ENCODE results near the gene ZMYND12. TPM values are rescaled to one million over a fixed set of nuclear protein-coding genes. Genes with fewer than 3 reads are reported as not detected.
"Not testable (repeated sequence)": the region's sequence is repeated elsewhere in the genome, so short reads cannot be mapped to it uniquely, and the experiment has no call there.

The ZMYND12 gene, protein sequence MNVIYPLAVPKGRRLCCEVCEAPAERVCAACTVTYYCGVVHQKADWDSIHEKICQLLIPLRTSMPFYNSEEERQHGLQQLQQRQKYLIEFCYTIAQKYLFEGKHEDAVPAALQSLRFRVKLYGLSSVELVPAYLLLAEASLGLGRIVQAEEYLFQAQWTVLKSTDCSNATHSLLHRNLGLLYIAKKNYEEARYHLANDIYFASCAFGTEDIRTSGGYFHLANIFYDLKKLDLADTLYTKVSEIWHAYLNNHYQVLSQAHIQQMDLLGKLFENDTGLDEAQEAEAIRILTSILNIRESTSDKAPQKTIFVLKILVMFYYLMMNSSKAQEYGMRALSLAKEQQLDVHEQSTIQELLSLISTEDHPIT
- 1 to 10 TPM; 1.3 to 6.1 TPM for total RNA-seq
- 1 to 10 TPM; 1.7 to 3.1 TPM for polyA plus RNA-seq (ENCODE audit: insufficient read length in 2 of 2)
- long read RNA-seq, donor 1, partial matches to known transcripts, result 0 of 1 reads
- long read RNA-seq, donor 1, other reads (novel, unspliced or antisense), result 0 of 1 reads
- long read RNA-seq, donor 2, partial matches to known transcripts, result 0 of 1 reads
- long read RNA-seq, donor 2, other reads (novel, unspliced or antisense), result 0 of 1 reads
- long read RNA-seq, donor 3, result 0 reads
- long read RNA-seq, donor 4, result 0 reads

DNA sequence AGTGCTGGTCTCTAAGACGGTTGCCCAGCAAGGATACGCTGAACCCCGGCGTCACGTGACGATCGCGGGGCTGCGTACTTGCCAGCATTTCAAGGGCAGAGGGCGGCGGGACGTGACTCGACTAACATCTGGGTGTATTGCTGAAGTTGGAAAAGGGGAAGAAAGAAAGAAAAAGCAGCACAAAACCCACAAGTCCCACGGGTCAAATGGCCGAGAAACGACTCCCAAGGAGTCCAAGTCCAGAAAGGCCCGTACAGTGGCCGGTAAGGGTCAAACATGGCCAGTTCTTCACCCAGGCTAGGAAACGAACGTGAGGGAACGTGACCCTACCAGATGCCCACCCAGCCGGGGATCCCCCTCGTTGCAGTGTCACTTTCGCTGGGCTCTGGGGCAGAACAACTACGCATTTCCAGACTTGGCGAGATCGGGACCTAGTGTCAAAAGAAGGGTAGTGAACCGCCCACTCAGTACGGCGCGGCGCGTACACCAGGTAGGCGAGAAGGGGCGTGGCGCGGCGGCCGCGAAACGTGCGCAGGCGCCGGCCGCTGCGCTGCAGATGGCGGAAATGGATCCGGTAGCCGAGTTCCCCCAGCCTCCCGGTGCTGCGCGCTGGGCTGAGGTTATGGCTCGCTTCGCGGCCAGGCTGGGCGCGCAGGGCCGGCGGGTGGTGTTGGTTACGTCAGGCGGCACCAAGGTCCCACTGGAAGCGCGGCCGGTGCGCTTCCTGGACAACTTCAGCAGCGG, at the start of gene ZMYND12, which contains the start of gene PPCS:
Gene ZMYND12, minus strand, starts transcription at position 13 of the 744 bp plus-strand sequence. CDS start 25 bp downstream, outside the sequence.
Gene PPCS, plus strand, starts transcription at position 534 of the 744 bp plus-strand sequence. Its CDS starts 23 bp downstream, at position 557.
- Histone ChIP-seq H3K4me3 (ENCODE audit: low read depth, low read length) (peak within 1 kb of the TSS; percentile 84), H3K27ac (ENCODE audit: low read depth, low read length) (peak within 1 kb of the TSS; percentile 90), H3K9me3 (ENCODE audit: control insufficient read depth, insufficient read depth, low read length) (no peaks in the 10 kb centered on the region), H3K27me3 (ENCODE audit: control insufficient read depth, insufficient read depth, low read length) (no peaks in the 10 kb centered on the region), H3K4me1 (ENCODE audit: control insufficient read depth, insufficient read depth, low read length) (peaks cover 20% of the 10 kb centered on the region), H3K36me3 (ENCODE audit: control insufficient read depth, insufficient read depth, low read length) (peaks cover 3% of the 10 kb centered on the region)
- DNase-seq (ENCODE audit: low read depth in 4 of 6, low spot score in 6 of 6), result peak; percentile 79 to 95 (median 92)
- under 1% methylated on average over 64 of the region's 66 CpGs for WGBS (ENCODE audit: insufficient coverage)

DNA sequence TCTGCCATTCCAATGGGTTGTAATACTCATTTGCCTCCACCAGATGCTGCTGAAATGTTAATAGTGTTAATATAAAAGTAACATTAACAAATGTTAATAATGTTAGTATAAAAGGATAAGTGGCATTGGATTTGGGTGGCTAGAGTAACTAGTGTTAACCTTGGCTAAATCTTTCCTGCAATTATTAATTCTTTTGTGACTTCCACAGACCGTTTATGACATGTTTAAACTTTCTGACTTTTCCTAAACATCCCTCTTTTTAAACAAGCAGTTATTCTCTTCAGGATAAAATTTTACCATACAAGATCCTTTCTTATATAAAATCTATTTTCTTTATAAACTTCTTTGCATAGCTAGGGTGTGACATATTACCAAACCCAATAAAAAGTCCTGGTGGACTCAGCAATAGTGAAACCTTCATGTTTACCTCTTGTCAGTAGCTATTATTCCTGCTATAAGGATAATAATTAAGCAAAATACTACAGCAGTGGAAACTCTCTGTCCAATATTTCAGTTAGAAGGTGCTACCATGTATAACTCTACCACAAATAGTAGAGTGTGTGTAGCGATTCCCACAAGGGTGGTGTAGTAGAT, 48.8 kb upstream of the ZMYND12 start:
- peaks cover 10% of the 10 kb centered on the region for H3K36me3 ChIP-seq (ENCODE audit: control insufficient read depth, insufficient read depth, low read length)
- peaks cover 12% of the 10 kb centered on the region for H3K9me3 ChIP-seq (ENCODE audit: control insufficient read depth, insufficient read depth, low read length)
- no CpG with 5 or more reads among the region's 2 CpGs for WGBS (ENCODE audit: insufficient coverage)
- DNase-seq (ENCODE audit: low read depth in 4 of 6, low spot score in 6 of 6), result no peak
- no peak overlapping the region for H3K4me3 ChIP-seq (ENCODE audit: low read depth, low read length)
- no peaks in the 10 kb centered on the region for H3K4me1 ChIP-seq (ENCODE audit: control insufficient read depth, insufficient read depth, low read length)
- no peaks in the 10 kb centered on the region for H3K27me3 ChIP-seq (ENCODE audit: control insufficient read depth, insufficient read depth, low read length)
- no peak overlapping the region for H3K27ac ChIP-seq (ENCODE audit: low read depth, low read length)

DNA sequence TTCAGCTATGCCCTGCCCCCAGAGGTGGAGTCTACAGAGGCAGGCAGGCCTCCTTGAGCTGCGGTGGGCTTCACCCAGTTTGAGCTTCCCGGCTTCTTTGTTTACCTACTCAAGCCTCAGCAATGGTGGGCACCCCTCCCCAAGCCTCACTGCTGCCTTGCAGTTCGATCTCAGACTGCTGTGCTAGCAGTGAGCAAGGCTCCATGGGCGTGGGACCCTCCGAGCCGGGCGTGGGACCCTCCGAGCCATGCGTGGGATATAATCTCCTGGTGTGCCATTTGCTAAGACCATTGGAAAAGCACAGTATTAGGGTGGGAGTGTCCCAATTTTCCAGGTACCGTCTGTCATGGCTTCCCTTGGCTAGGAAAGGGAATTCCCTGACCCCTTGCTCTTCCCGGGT, 46.2 kb upstream of the ZMYND12 start:
- H3K27me3 ChIP-seq (ENCODE audit: control insufficient read depth, insufficient read depth, low read length); DNase-seq (ENCODE audit: low read depth in 4 of 6, low spot score in 6 of 6); H3K27ac ChIP-seq (ENCODE audit: low read depth, low read length); H3K4me1 ChIP-seq (ENCODE audit: control insufficient read depth, insufficient read depth, low read length); H3K9me3 ChIP-seq (ENCODE audit: control insufficient read depth, insufficient read depth, low read length); H3K4me3 ChIP-seq (ENCODE audit: low read depth, low read length): not testable (repeated sequence)
- WGBS (ENCODE audit: insufficient coverage), result 93% methylated on average over 11 of the region's 11 CpGs
- peaks cover 13% of the 10 kb centered on the region for H3K36me3 ChIP-seq (ENCODE audit: control insufficient read depth, insufficient read depth, low read length)

DNA sequence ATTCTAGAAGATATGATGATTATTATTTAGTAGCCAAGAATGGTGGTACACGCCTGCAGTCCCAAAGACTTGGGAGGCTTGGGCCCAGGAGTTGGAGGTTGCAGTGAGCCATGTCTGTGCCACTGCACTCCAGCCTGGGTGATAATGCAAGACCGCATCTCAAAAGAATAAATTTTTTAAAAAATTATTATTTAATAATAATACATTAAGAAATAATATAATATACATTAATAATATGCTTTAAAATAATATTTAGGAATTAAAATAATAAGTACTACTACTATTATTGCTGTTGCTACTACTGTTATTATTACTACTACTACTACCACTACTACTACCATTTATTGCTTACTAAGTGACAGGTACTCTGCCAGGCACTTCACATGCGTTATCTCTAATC, 34.4 kb upstream of the ZMYND12 start:
- Histone ChIP-seq H3K4me1 (ENCODE audit: control insufficient read depth, insufficient read depth, low read length) (no peaks in the 10 kb centered on the region), H3K27me3 (ENCODE audit: control insufficient read depth, insufficient read depth, low read length) (no peaks in the 10 kb centered on the region), H3K4me3 (ENCODE audit: low read depth, low read length) (no peak overlapping the region), H3K27ac (ENCODE audit: low read depth, low read length) (no peak overlapping the region), H3K9me3 (ENCODE audit: control insufficient read depth, insufficient read depth, low read length) (no peaks in the 10 kb centered on the region), H3K36me3 (ENCODE audit: control insufficient read depth, insufficient read depth, low read length) (no peaks in the 10 kb centered on the region)
- 80% methylated on average over 1 of the region's 3 CpGs for WGBS (ENCODE audit: insufficient coverage)
- DNase-seq (ENCODE audit: low read depth in 4 of 6, low spot score in 6 of 6), result no peak

DNA sequence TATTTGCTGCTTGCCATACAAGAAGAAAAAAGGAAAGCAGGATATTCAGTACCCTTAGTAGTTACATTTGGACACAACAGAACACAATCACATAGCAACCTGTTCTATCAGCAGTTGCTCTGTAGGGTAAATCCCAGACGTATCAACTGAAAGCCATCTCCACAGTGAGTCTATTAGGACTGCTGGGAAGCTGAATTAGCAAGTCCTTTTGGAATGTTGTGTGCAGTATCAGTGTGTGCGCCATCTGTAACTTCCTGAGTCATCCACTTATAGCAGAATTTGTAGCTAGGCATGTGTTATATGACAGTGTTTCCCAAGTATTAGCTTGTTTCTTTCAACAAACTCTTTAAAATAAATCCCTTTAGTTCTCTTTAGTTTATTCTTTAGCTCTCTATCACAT, 28.6 kb upstream of the ZMYND12 start:
- Histone ChIP-seq H3K9me3 (ENCODE audit: control insufficient read depth, insufficient read depth, low read length) (no peaks in the 10 kb centered on the region), H3K36me3 (ENCODE audit: control insufficient read depth, insufficient read depth, low read length) (peaks cover 10% of the 10 kb centered on the region), H3K4me1 (ENCODE audit: control insufficient read depth, insufficient read depth, low read length) (no peaks in the 10 kb centered on the region), H3K4me3 (ENCODE audit: low read depth, low read length) (no peak overlapping the region), H3K27me3 (ENCODE audit: control insufficient read depth, insufficient read depth, low read length) (no peaks in the 10 kb centered on the region), H3K27ac (ENCODE audit: low read depth, low read length) (no peak overlapping the region)
- DNase-seq (ENCODE audit: low read depth in 4 of 6, low spot score in 6 of 6), result peak in 1 of 6 donors; percentile 31
- WGBS (ENCODE audit: insufficient coverage), result no CpG with 5 or more reads among the region's 2 CpGs

DNA sequence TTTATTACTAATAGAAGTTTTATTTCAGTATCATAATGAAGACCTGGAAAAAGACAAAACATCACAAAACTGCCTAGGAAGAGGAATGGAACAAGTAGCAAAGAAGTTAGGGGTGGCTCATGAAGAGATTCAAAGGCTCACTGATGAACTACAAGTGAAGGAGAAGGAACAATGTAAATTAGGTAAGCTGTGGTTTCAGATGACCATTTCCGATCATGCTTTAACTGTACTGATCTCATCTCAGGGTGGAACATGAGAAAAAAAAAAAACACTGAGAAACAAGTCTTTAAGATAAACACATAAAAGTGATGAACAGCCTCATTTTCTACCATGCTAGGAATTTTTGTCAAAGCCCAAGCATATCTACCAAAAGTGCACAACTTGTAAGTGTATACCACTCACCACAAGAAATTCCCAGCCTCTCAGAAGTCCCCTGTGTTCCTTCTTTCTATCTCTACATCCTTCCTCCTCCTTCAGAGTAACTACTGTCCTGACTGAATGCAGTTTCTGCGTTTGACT, 26.9 kb upstream of the ZMYND12 start:
- no peaks in the 10 kb centered on the region for H3K27me3 ChIP-seq (ENCODE audit: control insufficient read depth, insufficient read depth, low read length)
- H3K27ac ChIP-seq (ENCODE audit: low read depth, low read length), result no peak overlapping the region
- no peaks in the 10 kb centered on the region for H3K4me1 ChIP-seq (ENCODE audit: control insufficient read depth, insufficient read depth, low read length)
- no CpG with 5 or more reads among the region's 2 CpGs for WGBS (ENCODE audit: insufficient coverage)
- no peak for DNase-seq (ENCODE audit: low read depth in 4 of 6, low spot score in 6 of 6)
- no peaks in the 10 kb centered on the region for H3K9me3 ChIP-seq (ENCODE audit: control insufficient read depth, insufficient read depth, low read length)
- no peak overlapping the region for H3K4me3 ChIP-seq (ENCODE audit: low read depth, low read length)
- peaks cover 10% of the 10 kb centered on the region for H3K36me3 ChIP-seq (ENCODE audit: control insufficient read depth, insufficient read depth, low read length)

DNA sequence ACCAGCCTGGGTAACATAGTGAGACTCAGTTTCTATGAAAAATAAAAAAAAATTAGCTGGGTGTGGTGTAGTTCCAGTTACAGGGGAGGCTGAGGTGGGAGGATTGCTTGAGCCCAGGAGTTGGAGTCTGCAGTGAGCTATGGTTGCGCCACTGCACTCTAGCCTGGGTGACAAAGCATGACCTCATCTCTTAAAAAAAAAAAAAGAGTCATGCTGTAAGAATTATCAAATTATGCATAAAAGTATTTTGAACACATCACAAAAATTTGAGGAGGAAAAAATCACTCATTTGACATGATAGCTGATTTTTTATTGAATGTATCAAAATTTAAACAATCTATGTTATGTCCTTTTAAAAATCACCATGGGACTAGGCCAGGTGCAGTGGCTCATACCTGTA, 25.1 kb upstream of the ZMYND12 start:
- no CpG with 5 or more reads among the region's 1 CpG for WGBS (ENCODE audit: insufficient coverage)

DNA sequence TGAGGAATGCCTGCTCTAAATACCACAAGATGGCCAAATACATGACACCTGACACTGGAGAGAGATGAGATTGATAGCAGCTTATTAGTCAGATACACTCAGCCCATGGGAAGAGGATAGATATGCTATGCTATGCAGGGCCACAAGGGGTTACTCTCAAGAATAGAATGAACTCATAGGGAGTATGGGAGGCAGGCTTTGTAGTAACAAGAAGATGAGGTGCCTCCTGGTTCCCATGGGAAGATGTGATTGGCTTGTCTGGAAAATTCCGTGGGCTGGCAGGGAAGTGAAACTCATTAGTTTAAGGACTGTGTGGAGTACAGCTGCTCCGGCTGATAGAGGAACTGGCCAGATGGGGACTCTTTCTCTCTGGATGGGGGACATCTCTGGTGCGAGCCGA, 23.8 kb upstream of the ZMYND12 start:
- Histone ChIP-seq H3K9me3 (ENCODE audit: control insufficient read depth, insufficient read depth, low read length) (no peaks in the 10 kb centered on the region), H3K27ac (ENCODE audit: low read depth, low read length) (no peak overlapping the region), H3K4me3 (ENCODE audit: low read depth, low read length) (no peak overlapping the region), H3K36me3 (ENCODE audit: control insufficient read depth, insufficient read depth, low read length) (peaks cover 10% of the 10 kb centered on the region), H3K4me1 (ENCODE audit: control insufficient read depth, insufficient read depth, low read length) (no peaks in the 10 kb centered on the region), H3K27me3 (ENCODE audit: control insufficient read depth, insufficient read depth, low read length) (no peaks in the 10 kb centered on the region)
- 46% methylated on average over 2 of the region's 4 CpGs for WGBS (ENCODE audit: insufficient coverage)
- peak in 1 of 6 donors; percentile 57 for DNase-seq (ENCODE audit: low read depth in 4 of 6, low spot score in 6 of 6)

More for the DNA sequence above, 25.1 kb upstream of the ZMYND12 start:
- DNase-seq (ENCODE audit: low read depth in 4 of 6, low spot score in 6 of 6), result no peak
- Histone ChIP-seq H3K4me1 (ENCODE audit: control insufficient read depth, insufficient read depth, low read length) (no peaks in the 10 kb centered on the region), H3K27ac (ENCODE audit: low read depth, low read length) (no peak overlapping the region), H3K9me3 (ENCODE audit: control insufficient read depth, insufficient read depth, low read length) (no peaks in the 10 kb centered on the region), H3K4me3 (ENCODE audit: low read depth, low read length) (no peak overlapping the region), H3K36me3 (ENCODE audit: control insufficient read depth, insufficient read depth, low read length) (peaks cover 10% of the 10 kb centered on the region), H3K27me3 (ENCODE audit: control insufficient read depth, insufficient read depth, low read length) (no peaks in the 10 kb centered on the region)

DNA sequence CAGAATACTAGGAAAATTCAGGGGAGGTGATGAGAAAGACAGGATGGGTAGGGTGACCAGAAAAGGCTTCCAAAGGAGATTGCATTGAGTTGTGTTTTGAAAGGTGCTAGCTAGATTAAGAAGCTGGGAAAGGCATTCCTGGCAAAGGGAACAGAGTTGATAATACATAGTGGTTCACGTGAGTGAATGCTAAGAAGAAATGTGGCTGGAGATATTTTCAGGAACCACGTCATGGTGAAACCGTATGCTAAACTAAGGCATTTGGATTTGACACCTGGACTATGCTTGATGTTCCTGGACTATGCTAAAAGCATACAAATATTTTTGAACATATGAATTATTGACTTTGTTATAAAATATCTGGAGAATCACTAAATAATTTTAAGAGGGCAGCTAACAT, 22.0 kb upstream of the ZMYND12 start:
- no peaks in the 10 kb centered on the region for H3K4me1 ChIP-seq (ENCODE audit: control insufficient read depth, insufficient read depth, low read length)
- DNase-seq (ENCODE audit: low read depth in 4 of 6, low spot score in 6 of 6), result no peak
- no peaks in the 10 kb centered on the region for H3K9me3 ChIP-seq (ENCODE audit: control insufficient read depth, insufficient read depth, low read length)
- WGBS (ENCODE audit: insufficient coverage), result no CpG with 5 or more reads among the region's 3 CpGs
- no peak overlapping the region for H3K4me3 ChIP-seq (ENCODE audit: low read depth, low read length)
- no peaks in the 10 kb centered on the region for H3K27me3 ChIP-seq (ENCODE audit: control insufficient read depth, insufficient read depth, low read length)
- no peak overlapping the region for H3K27ac ChIP-seq (ENCODE audit: low read depth, low read length)
- peaks cover 10% of the 10 kb centered on the region for H3K36me3 ChIP-seq (ENCODE audit: control insufficient read depth, insufficient read depth, low read length)
